OCI-LY1 (cell line): Measurements from ENCODE around the gene CHD9NB.
"Not testable (repeated sequence)": the region's sequence is repeated elsewhere in the genome, so short reads cannot be mapped to it uniquely, and the experiment has no call there.

Experiments
- H2AFZ ChIP-seq: fragments of 200-600 bp; sonication (generic), shearing (Covaris generic); 2 replicates; pipeline ENCODE4 v1.6.0; 2014; ENCODE audit warnings: antibody characterized with exemption, mild to moderate bottlenecking, low read length
- H3F3A ChIP-seq: fragments of 200-600 bp; sonication (generic), shearing (Covaris generic); 2 replicates; pipeline ENCODE4 v1.6.0; 2014; ENCODE audit warnings: mild to moderate bottlenecking, antibody characterized with exemption, low read length, moderate library complexity; ENCODE audit not compliant: insufficient read depth
- H3K27ac ChIP-seq: fragments of 200-600 bp; sonication (generic); 2 replicates; pipeline ENCODE4 v1.5.1; 2014; ENCODE audit warnings: low read length, mixed run types, mild to moderate bottlenecking, low read depth; ENCODE audit not compliant: poor library complexity, severe bottlenecking
- H3K27me3 ChIP-seq: fragments of 200-600 bp; sonication (generic); 2 replicates; pipeline ENCODE4 v1.6.0; 2014; ENCODE audit warnings: antibody characterized with exemption, mild to moderate bottlenecking, low read length, moderate library complexity; ENCODE audit not compliant: insufficient read depth
- H3K36me3 ChIP-seq: fragments of 200-600 bp; sonication (generic); 2 replicates; pipeline ENCODE4 v1.6.1; 2014; ENCODE audit warnings: mild to moderate bottlenecking, antibody characterized with exemption, low read length, moderate library complexity, mixed read lengths; ENCODE audit not compliant: insufficient read depth
- H3K4me1 ChIP-seq: fragments of 200-600 bp; sonication (generic); 2 replicates; pipeline ENCODE4 v1.5.1; 2014; ENCODE audit warnings: mild to moderate bottlenecking, low read length, moderate library complexity; ENCODE audit not compliant: insufficient read depth, severe bottlenecking
- H3K4me2 ChIP-seq: fragments of 200-600 bp; sonication (generic), shearing (Covaris generic); 2 replicates; pipeline ENCODE4 v1.6.1; 2014; ENCODE audit warnings: low read length
- H3K4me3 ChIP-seq: fragments of 200-600 bp; sonication (generic); 2 replicates; pipeline ENCODE4 v1.5.1; 2014; ENCODE audit warnings: low read length, low read depth, mild to moderate bottlenecking, mixed read lengths; ENCODE audit not compliant: poor library complexity, severe bottlenecking
- H3K79me2 ChIP-seq: fragments of 200-600 bp; shearing (Covaris generic); 2 replicates; pipeline ENCODE4 v1.6.1; 2016; ENCODE audit warnings: mixed run types, low read length, mixed read lengths; ENCODE audit not compliant: insufficient read depth
- H3K9ac ChIP-seq: fragments of 200-600 bp; sonication (generic), shearing (Covaris generic); 2 replicates; pipeline ENCODE4 v1.6.1; 2014; ENCODE audit warnings: mild to moderate bottlenecking, low read length, mixed read lengths
- H3K9me2 ChIP-seq: fragments of 200-600 bp; sonication (generic), shearing (Covaris generic); 2 replicates; pipeline ENCODE4 v1.6.1; 2014; ENCODE audit warnings: low read depth, mild to moderate bottlenecking, low read length, mixed read lengths
- H3K9me3 ChIP-seq: fragments of 200-600 bp; shearing (Covaris generic); 2 replicates; pipeline ENCODE4 v1.6.1; 2014; ENCODE audit warnings: low read length, mixed read lengths
- H4K20me1 ChIP-seq: fragments of 200-600 bp; sonication (generic), shearing (Covaris generic); 2 replicates; pipeline ENCODE4 v1.6.0; 2016; ENCODE audit warnings: mild to moderate bottlenecking, low read length; ENCODE audit not compliant: insufficient read depth
- EZH2 ChIP-seq: fragments of 200-600 bp; sonication (generic), shearing (Covaris generic); IDR thresholded peaks from 2 replicates; pipeline ENCODE4 v1.8.0; 2017; ENCODE audit warnings: borderline replicate concordance, mixed run types, mild to moderate bottlenecking, antibody characterized with exemption, low read length, moderate library complexity, mixed read lengths
- TF ChIP-seq, protein P1 (sequence below): fragments of 200-600 bp; sonication (generic), shearing (Covaris generic); IDR thresholded peaks from 2 replicates; pipeline ENCODE4 v1.5.1; 2017; ENCODE audit warnings: mild to moderate bottlenecking, antibody characterized with exemption, low read length, moderate library complexity, mixed read lengths

Gene CHD9NB

DNA sequence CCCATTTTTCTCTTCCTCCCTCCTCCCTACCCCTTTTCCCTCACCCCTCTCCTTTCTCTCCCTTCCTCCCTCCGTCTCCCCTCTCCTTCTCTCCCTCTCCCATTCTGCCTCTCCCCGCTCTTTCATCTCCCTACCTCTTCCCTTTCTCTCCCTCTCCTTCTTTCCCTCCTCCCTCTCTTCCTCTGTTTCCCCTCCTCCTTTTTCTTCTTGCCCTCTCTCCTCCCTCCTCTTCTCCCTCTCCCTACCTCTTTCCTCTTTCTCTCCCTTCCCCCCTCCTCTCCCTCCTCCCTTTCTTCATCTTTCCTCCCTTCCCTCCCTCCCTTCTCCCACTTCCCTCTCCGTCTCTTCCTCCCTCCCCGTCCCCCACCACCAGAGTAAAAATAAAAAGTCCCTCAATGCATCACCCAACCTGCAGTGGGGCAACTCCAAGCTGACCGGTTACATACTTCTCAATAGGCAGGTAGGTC is 10.4 kb downstream of the CHD9NB start:
- Histone ChIP-seq H3K27me3 (peaks cover 10% of the 10 kb centered on the region; the same call in 1 of the 2 replicates), H3K27ac (no peak overlapping the region), H3K4me3 (no peak overlapping the region), H3K4me1 (no peaks in the 10 kb centered on the region), H3K4me2 (no peak overlapping the region), H3K79me2 (no peaks in the 10 kb centered on the region), H3F3A (no peaks in the 10 kb centered on the region), H3K36me3 (no peaks in the 10 kb centered on the region), H3K9me3 (no peaks in the 10 kb centered on the region), H4K20me1 (no peaks in the 10 kb centered on the region), H3K9me2 (no peaks in the 10 kb centered on the region), H2AFZ (no peak overlapping the region), H3K9ac (no peak overlapping the region)
- TF ChIP-seq EZH2, result no peak
- TF ChIP-seq, protein P1, sequence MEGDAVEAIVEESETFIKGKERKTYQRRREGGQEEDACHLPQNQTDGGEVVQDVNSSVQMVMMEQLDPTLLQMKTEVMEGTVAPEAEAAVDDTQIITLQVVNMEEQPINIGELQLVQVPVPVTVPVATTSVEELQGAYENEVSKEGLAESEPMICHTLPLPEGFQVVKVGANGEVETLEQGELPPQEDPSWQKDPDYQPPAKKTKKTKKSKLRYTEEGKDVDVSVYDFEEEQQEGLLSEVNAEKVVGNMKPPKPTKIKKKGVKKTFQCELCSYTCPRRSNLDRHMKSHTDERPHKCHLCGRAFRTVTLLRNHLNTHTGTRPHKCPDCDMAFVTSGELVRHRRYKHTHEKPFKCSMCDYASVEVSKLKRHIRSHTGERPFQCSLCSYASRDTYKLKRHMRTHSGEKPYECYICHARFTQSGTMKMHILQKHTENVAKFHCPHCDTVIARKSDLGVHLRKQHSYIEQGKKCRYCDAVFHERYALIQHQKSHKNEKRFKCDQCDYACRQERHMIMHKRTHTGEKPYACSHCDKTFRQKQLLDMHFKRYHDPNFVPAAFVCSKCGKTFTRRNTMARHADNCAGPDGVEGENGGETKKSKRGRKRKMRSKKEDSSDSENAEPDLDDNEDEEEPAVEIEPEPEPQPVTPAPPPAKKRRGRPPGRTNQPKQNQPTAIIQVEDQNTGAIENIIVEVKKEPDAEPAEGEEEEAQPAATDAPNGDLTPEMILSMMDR, result no peak

DNA sequence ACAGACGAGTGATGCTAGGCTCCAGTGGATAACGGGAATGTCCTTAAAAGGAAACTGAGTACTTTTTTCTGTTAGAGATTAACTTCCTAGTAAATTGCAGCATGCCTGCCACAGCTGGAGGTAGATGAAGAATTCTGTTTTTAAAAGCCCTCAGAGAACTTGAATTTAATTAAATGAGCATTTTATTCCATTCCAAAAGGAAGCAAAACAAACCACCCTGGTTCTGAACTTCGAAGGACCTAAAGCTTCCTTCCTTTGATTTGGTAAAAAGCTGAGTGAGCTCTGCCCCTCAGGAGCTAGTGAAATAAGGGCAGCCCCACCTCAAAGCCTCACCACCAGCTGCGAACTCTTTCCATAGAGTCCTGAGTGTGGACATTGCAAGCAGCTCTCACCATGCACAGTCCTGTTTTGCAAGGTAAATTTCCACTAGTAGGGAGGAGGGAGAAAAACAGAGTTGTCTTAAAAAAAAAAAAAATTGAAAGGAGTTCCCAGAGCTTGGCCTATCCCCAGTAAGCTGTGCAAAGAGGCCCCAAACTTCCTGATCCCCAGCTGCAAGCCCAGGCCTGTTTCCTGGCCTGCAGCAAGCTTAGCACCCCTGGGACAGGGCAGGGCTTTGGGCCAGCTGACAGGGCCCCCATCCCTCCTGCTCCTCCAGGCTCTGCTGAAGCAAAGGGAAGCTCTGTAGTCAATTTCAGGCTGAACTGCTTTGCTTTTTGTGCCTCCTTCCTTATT is 11.2 kb downstream of the CHD9NB start:
- H3K27me3 ChIP-seq, result 0 out of 2 replicates have a peak, but pooled peaks cover 7% of the 10 kb centered on the region
- no peak for TF ChIP-seq EZH2
- TF ChIP-seq, protein P1, result no peak
- H3K4me2 ChIP-seq, result no peak overlapping the region

DNA sequence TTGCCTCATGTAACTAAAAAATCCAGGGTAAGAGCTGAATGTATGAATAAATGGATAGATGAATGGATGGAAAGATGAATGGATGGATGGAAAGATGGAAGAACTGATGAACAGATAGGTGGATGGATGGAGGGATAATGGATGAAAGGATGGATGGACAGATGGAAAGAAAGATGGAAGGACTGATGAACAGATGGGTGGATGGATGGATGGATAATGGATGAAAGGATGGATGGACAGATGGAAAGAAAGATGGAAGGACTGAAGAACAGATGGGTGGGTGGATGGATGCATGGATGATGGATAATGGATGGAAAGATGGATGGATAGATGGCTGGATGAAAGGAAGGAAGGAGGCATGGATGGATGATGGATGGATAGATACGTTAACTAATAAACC is 11.9 kb downstream of the CHD9NB start:
- no peak overlapping the region for H3K4me3 ChIP-seq
- H3K27me3 ChIP-seq, result 0 out of 2 replicates have a peak, but pooled peaks cover 7% of the 10 kb centered on the region
- no peaks in the 10 kb centered on the region for H3K4me1 ChIP-seq
- H3F3A ChIP-seq, result no peaks in the 10 kb centered on the region
- H3K9ac ChIP-seq, result no peak overlapping the region
- H3K9me2 ChIP-seq, result no peaks in the 10 kb centered on the region
- H3K79me2 ChIP-seq, result no peaks in the 10 kb centered on the region
- TF ChIP-seq, protein P1, result no peak
- no peak for TF ChIP-seq EZH2
- H3K9me3 ChIP-seq, result no peaks in the 10 kb centered on the region
- H3K27ac ChIP-seq, result no peak overlapping the region
- H4K20me1 ChIP-seq, result no peaks in the 10 kb centered on the region
- H3K4me2 ChIP-seq, result no peak overlapping the region
- H3K36me3 ChIP-seq, result no peaks in the 10 kb centered on the region
- H2AFZ ChIP-seq, result no peak overlapping the region

More for the DNA sequence above, 11.2 kb downstream of the CHD9NB start:
- Histone ChIP-seq H3K9me2 (no peaks in the 10 kb centered on the region), H3K9me3 (no peaks in the 10 kb centered on the region), H3K79me2 (no peaks in the 10 kb centered on the region), H3K36me3 (no peaks in the 10 kb centered on the region), H3K9ac (no peak overlapping the region), H3F3A (no peaks in the 10 kb centered on the region), H3K27ac (no peak overlapping the region), H4K20me1 (no peaks in the 10 kb centered on the region), H3K4me1 (no peaks in the 10 kb centered on the region), H2AFZ (no peak overlapping the region), H3K4me3 (no peak overlapping the region)

DNA sequence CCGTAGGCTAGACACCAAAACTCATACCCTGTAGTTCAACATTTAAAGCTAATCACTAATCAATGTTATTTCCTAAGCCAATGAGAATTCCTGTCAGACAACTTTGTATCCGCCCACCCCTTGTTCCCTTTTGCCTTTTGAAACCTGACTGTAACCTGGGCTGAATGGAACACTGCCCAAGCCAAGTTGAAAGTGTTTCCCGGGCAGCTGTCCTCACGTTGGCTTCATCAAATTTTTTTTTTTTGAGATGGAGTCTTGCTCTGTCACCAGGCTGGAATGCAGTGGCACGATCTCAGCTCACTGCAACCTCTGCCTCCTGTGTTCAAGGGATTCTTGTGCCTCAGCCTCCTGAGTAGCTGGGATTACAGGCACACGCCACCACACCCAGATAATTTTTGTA is 16.0 kb downstream of the CHD9NB start:
- not testable (repeated sequence) for H3K27me3 ChIP-seq, H3K4me3 ChIP-seq, H3K4me2 ChIP-seq, H3K9me3 ChIP-seq, H4K20me1 ChIP-seq, H3F3A ChIP-seq, H3K27ac ChIP-seq, H3K36me3 ChIP-seq, H3K4me1 ChIP-seq, H2AFZ ChIP-seq, H3K79me2 ChIP-seq, H3K9me2 ChIP-seq, H3K9ac ChIP-seq
